Activated CD8-positive, alpha-beta memory T cell treated with anti-CD3 and anti-CD28 coated beads for 4 hours (primary cell): ENCODE data around the gene CLK4.
A peak's percentile ranks its signal among the peaks of the same experiment; 100 is the strongest.

ENCODE experiments used
- DNase-seq, 2 donors: peaks; one replicate each; pipeline ENCODE4 v3.0.0-alpha.2; 2020; ENCODE audit warnings: low read depth in 2 of 2

Gene CLK4

DNA sequence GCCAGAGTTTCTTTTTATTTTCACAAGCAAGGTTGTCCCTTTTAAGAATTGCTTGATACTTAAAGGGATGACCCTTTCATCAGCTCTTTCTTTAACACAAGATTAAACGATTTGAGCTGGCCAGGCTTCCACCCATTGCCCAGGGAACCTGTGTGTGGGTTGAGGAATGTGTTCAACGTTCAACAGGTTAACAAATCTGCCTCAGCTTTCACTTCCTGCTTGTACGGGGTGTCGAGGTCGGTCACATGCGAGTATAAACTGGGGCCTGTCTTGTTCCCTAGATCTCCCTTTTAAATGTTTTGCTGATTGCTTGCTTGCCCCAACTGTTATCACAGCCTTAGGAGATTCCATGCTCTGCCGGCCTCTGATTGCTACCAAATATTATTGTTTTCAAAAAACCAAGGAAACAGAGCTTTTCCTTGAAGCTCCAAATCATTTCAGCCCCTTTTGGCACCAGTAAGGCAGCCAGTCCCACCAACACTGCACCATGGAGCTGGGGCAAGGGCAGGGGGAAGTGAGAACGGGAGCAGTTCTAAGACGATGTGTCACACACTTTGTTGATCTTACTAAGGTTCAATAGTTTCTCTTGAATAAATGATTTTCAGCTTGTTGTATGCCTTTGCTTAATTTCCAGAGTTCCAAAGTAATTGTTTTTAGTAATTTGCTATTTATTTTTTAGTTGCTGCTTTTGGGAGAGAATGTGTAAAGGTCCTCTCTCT lies 10.7 kb upstream of the CLK4 start:
- no peak for DNase-seq

DNA sequence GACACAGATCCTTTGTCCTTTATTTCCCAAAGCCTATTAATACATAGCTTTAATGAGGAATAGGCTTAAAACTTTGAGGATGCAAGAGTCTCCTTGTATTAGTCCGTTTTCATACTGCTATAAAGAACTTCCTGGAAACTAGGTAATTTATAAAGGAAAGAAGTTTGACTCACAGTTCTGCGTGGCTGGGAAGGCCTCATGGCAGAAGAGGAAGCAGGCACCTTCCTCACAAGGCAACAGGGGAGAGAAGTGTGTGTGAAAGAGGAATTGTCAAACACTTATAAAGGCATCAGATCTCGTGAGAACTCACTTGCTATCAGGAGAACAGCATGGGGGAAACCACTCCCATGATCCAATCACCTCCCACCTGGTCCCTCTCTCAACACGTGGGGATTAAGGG lies 5.4 kb upstream of the CLK4 start:
- DNase-seq = no peak

DNA sequence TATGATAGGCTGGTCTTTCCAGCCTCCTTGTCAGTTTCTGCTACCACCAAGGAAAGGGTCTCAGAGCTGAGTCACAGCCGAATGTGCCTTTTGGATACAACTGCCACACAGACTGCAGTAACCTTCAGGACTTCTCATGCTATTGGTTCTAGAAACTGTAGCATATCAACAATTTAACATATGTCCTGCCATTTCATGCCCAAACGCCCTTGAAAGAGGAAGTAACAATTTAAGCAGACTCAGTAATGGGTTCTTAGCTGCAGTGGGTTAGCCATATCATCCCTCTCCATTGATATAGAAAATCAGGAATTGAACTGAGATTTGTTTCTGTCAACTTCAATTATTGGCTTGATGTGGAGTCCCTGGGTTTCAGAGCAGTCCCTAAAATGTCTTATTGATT lies 4.1 kb upstream of the CLK4 start:
- DNase-seq = no peak

DNA sequence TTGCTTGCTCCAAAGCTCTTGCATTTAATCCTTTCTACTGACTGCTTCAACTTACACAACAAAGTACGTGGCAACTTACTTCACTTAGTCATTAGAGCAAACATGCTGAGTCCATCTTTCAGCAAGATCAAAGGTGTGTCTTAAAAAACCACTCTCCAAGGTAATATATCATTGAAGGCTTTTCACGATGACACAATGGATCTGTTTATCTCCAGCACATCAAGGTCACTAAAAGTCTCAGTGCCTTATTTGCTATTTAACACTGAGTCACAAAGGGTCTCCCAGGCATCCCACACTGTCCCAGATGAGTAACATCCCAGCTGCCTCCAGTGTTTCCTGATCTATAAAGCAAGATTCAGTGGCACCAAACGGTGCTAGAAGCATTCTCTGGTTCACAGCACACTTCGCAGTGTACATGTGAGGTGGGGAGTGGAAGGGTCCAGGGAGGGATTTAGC lies 3.7 kb upstream of the CLK4 start:
- no peak for DNase-seq

DNA sequence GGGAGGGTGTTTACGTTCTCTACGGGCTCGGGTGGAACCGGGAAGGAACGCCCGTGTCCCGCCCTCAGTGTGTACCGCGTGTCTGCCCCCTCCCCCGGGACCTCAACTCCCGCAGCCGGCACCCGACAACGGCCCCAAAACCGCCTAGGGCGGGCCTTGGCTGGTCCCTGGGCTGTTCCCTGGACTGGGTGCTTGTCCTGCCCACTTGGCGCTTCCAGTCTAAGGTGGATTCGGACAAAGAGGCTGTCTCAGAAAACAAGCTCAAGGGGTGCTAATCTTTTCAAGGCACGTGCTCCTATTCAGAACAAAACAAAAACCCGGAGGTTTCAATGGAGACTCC lies 379 bp upstream of the CLK4 start:
- no peak for DNase-seq

DNA sequence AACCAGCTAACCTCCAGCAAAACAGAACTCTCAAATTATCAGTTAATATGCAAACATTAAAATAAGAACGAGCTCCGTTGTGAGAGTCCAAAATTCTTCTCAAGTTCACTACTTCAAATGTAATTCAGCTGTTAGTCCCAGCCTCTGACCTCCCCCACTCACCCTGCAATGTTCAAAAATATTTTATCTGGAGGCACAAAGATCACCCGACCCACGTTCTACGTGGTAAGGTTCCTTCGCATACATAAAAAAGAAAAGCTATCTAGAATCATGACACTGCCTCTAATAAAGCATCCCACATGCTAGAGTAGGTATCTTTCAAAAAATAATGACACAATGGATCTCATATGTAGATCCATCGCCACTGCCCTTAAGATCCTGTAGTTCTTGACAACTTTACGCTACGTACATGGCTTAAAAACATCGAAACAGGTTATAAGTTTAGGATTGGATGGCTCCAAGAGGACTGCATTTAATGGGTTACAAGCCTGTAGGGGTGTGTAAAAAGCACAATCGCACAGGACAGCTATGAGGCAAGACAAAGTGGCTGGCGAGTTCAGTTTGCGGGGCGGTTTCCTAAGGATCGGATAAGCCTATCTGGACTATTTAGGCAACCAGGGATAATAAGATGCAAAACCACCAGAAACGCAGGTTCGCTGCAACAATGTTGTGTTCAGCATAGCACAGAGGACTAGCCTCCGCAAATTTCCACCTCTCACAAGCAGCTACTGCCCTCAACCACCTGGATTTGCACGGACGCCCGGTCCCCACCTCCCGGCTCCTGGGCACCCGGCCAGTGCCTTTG lies 969 bp downstream of the CLK4 start:
- no peak for DNase-seq

DNA sequence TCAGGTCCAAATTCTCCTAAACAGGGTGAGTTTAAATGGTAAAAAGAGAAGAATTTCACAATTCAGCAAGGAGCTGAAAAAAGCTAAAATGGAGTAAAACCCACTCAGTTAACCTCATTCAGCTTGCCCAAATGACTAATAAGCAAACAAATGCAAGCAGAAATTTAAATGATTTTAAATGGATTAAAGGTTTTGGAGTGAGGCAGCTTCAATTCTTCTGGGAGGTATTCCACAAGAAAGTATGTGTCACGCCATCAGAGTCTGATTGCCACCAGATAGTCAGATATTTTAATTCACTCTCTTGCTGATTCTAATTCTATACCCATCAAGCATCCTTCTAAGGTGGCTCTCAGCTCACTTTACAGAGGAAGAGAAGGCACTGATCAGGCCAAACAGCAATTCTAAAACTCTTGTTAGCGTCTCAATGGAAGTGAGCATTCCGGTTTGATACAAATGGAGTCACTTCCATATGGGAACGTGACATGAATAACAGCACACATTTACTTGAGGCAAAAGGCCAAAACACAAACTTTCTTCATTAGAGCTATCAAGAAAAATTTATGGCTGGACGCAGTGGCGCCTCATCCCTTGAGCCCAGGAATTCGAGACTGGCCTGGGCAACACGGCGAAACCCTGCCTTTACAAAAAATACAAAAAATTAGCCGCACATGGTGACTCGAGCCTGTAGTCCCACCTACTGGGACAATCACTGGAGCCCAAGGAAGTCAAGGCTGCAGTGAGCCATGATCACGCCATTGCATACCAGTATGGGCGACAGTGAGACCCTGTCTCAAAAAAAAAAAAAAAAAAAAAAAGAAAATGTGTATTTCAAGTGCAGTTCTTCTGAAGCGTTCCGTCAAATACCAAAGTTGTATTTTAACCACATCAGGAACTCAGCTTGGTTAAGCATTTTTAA lies 2.0 kb downstream of the CLK4 start:
- no peak for DNase-seq

DNA sequence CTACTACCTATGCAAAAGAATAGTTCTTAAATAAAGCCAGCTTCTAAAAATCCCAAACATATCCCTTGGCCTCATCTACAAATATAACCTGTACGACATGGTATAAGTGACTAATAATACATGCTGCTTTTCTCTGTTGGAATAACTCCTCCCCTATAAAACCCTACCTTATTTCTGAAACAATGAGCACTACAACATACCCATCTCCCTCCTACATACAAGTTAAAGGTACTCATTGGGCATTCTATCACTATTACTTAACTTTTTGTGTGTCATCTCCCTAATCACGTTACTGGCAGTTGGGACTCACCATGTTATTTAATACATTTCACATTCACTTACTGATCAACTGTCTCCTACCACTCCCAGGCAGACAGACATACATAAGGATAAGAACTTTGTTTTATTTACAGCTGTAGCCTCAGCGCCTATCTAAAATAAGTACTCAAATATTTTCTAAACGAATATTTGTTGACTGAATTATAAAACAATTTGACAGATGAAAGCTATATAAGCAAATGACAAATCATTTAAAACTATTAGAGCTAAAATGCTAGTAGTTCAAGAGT lies 4.1 kb downstream of the CLK4 start:
- DNase-seq = no peak

DNA sequence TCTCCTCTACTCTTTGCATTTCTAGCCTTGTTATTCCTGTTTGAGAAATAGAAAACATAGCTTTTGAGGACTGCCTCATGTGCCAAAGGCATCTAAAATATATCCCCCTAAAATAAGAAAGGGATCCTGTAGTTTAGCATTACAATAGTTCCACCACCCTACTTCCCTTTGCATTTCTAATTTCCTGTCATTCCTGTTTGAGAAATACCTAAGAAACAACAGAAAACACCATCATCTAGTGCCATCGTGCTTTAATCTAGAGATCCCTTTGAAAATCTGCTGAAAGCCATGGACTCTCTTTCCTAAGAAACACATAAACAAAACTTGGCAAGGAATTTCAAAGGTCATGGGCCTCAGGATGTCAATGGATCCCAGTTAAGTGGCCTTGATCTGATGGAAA lies 7.5 kb downstream of the CLK4 start:
- no peak for DNase-seq

DNA sequence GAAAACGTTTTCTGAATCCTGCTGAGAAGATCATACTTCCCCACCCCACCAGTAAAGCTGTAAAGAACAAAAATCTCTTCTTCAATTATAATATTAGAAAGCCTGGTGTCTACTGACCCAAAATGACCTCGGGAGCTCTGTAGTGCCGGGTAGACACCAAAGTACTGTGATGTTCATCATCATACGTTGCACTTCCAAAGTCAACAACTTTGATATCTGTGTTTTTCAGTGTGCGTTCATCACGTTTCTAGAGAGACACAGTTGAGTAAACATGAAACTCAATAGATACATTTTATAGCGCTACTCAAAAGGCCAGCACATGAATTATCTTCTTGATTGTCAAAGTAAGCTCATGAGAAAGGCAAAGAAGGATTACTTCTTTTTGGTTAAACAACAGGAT lies 14.6 kb downstream of the CLK4 start:
- DNase-seq = no peak

DNA sequence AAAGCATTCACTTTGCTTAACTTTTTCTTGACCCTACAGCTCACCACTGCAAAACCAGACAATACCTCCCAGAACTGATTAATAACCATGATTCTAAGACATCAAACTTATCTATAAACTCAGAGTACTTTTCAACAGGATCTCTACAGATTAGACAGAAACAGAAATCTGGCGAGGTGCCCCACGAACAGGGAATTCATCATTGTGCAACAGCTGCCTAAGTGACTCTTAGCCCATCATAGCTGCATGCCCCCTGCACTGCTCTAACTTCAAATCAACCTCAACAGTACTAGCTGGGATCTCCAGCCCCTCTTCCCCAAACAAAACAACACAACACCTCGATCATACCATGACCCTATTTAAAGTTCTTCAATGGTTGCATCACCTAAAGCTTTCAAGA lies 20.6 kb downstream of the CLK4 start:
- DNase-seq = no peak

DNA sequence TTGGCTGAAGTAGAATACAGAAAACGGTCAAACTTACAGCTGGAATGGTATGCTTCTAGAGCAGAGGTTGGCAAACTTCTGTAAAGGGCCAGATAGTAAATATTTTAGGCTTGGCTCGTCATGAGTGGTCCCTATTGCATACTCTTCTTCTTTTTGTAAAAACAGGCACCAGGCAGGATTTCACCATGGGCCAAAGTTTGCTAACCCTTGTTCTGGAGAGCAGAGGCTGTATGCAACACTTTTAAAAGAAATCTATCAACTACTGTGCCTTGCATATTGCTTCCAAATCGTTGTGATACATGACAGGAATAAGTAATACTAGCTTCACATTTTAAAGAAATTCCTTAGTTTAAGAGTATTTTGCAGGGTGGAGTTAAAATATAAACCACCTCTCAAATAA lies 21.1 kb downstream of the CLK4 start:
- DNase-seq = no peak

DNA sequence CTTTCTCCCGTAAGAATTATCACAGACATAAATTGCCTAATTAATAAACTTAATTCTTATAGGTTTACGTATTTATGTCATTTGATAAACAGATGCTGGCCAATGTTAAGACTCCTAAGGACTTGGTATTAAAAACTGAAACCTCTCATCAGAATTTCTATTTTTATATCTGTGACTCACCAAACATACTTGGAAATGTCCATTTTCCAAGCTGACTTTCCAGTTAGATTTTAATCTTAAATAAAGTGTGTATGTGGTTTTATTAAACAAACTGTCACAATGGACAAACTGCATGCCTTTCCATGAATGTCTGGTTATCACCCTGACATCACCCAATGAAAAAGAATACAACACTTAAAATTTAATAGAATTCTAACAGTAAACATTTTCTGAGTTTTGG lies 24.1 kb downstream of the CLK4 start:
- DNase-seq = no peak

DNA sequence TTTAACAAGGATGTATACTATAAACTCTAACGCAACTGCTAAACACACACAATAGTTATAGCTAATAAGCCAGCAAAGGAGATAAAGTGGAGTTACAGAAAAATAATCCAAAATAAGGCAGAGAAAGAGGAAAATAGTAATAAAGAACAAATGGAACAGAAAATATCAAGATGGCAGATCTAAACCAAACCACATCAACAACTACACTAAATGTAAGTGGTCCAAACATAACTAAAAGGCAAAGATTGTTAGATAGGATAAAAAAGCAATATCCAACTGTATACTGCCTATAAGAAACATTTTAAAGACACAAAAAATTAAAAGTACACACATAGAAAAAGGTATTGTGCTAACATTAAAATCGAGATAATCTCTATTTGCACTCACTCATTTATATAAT lies 31.1 kb downstream of the CLK4 start:
- DNase-seq = no peak

DNA sequence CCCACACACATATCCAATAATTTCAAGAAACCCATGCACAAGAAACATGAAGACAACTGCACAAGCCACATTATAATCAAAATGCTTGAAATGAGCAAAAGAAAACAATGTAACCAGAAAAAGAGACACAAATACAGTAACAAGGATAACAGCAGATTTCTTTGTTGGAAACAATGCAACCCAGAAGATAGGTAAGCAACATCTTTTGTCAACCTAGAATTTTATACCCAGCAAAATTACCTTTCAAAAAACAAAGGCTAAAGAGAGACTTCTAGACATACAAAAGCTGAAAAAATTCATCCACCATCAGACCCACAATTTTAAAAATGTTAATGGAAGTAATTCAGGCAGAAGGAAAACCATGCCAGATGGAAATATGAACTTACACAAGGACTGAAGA lies 31.7 kb downstream of the CLK4 start:
- no peak for DNase-seq

DNA sequence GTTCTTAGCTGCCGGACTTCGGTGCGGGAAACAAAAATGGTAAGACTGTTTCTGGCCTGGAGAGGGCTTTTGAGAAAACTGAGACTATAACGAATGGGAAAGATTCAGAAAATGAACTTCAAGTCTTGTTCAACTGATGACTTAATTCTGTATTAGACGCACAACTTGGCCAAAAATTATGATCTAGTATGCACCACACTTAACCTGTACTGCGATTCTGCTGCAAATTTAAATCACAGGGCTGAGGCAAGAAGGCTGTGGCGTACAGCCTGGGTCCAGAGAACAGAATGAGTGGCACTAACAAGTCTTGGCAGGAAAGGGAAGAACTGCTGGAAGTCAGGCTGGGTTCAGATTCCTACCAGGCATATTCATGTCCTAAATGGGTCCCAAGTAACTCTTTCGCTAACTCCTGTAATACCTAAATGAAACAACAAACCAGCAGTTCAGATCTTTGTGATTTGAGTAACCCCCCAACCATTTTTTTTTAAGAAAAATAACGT lies 35.9 kb downstream of the CLK4 start:
- no peak for DNase-seq

DNA sequence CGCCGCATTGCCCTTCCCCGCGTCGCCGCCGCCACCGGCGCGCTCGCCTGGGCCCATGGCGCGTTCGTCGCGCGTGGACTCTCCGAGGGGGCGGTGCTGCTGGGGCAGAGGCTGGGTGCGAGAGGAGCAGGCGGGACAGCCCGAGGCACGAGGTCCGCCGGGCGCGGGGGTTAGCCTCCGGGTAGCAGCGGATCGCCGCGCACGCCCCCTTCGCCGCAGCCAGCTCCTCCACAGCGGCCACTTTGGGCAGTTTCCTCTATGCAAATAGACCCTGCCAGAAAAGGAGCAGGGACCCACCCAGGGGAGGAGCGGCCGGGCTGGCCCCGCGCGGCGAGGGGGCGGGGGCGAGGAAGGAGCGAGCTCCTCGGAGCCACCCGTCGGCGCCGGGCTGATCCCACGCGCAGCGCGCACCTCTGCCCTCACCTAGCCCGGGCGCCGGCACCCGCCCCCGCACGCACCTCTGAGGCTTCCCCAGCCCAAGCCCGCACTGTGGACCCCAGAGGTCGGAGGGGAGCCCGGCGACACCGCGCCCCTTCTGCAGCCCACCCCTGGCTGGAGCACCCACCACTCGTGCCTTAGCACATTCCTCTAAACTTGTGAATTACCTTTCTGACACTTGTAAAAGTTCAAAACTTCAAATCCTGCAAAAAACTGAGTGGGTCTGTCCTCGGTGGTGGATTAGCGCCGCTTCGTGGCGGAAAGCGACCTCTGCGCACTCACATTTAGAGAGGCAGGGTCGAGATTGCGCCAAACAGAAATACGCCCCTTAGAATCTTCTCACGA lies 36.5 kb downstream of the CLK4 start, which contains the start of gene COL23A1:
TSS of gene COL23A1 (minus strand) at position 253 of the 783 bp plus-strand sequence.
- DNase-seq = peak in 1 of 2 donors; percentile 6

DNA sequence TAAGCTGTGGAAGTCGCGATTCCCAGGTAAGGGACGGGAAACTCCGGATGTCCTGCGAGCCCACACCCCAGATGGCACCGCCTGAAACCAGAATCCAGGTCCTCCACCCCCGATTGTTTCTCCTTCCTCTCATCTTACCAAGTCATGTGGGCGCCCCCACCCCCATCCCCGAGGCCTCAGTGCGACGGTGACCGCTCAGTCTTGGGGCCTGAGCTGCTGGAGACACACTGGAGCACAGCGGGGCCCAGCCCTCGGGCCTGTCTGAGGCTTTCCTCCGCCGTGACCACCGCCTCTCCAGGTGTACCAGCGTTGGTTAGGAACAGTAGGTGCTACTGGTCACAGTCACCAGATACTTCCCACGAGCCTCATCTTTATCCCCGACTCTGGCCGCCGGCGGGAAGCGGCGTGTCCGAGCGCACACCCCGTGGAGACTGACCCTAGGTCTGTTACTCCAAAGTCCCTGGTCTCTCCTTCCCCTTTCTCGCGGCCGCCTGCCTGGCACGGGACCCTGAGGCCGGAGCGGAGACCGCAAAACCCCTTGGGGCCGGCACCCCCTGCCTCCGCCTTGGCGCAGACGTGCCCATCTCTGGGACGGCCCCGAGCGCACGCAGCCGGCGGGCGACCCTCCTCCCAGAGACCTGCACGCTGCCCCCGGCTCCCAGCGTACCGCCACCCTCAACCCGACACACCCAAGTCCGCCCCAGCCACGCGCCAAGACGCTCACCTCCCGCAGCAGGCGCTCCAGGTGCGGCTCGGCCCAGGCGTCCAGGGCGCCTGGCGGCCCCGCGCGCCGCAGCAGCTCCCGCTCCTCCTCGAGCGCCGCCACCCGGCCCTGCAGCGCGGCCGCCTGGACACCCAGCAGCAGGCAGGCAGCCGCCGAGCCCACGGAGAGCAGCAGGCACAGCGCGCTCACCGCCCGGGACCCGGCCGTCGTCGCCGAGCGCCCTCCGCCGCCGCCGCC lies 37.4 kb downstream of the CLK4 start:
- no peak for DNase-seq

DNA sequence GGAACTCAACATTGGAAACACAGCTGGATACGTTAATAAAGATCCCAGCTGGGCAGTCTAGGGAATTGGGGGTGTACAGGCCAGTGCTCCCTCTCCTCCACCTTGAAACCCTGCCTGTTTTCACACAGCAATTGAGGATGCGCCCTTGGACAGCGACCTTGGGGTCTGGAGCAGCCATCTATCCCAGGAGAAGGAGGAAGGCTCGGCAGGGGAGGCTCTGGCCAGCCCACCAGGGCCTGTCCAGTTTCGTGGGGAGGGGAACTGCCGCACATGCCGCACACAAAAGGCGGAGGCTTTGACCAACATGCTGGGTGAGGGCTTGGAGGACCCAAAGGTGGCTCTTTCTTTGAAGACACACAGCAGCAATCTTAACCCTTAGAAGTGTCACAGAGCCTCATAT lies 38.1 kb downstream of the CLK4 start:
- DNase-seq = no peak
